Keratinocyte (primary cell): ENCODE data around the gene KRT37. TPM values are rescaled to one million over a fixed set of nuclear protein-coding genes. Genes with fewer than 3 reads are reported as not detected.

Experiments
- DNase-seq: peaks from one replicate; pipeline ENCODE4 v3.0.0-alpha.2; 2011; ENCODE audit warnings: low read depth, missing footprints, low spot score
- FAIRE-seq: peaks from 2 replicates; lab custom pipeline; 2011; peaks lifted over from hg19 to GRCh38; lab: Jason Lieb, UNC
- H2AFZ ChIP-seq: 2 replicates; pipeline ENCODE4 v1.6.0; 2012; ENCODE audit warnings: low read length, control low read depth, inconsistent platforms; ENCODE audit not compliant: control insufficient read depth
- H3K27ac ChIP-seq: 2 replicates; pipeline ENCODE4 v1.5.1; 2011; ENCODE audit warnings: low read length; ENCODE audit not compliant: control insufficient read depth, insufficient read depth
- H3K27me3 ChIP-seq: 3 replicates; pipeline ENCODE4 v1.6.0; 2011; ENCODE audit warnings: low read length; ENCODE audit not compliant: control insufficient read depth, insufficient read depth; ENCODE audit errors: extremely low read depth
- H3K36me3 ChIP-seq, 2 experiments: 2 replicates in 1 of 2; 3 replicates in 1 of 2; pipeline ENCODE4 v1.5.1; 2011; ENCODE audit warnings: low read length in 2 of 2, mild to moderate bottlenecking in 1 of 2; ENCODE audit not compliant: control insufficient read depth in 2 of 2, insufficient read depth in 2 of 2; ENCODE audit errors: extremely low read depth in 1 of 2
- H3K4me1 ChIP-seq: 3 replicates; pipeline ENCODE4 v1.5.1; 2011; ENCODE audit warnings: low read length; ENCODE audit not compliant: control insufficient read depth, insufficient read depth; ENCODE audit errors: extremely low read depth
- H3K4me2 ChIP-seq: 3 replicates; pipeline ENCODE4 v1.6.0; 2011; ENCODE audit warnings: low read depth, low read length; ENCODE audit not compliant: control insufficient read depth, insufficient read depth; ENCODE audit errors: extremely low read depth
- H3K4me3 ChIP-seq, 3 experiments: fragments of 200-600 bp in 1 of 3; sonication (generic) in 1 of 3; 2 replicates in 2 of 3; 3 replicates in 1 of 3; pipeline ENCODE4 v1.5.1; 2011 to 2016; ENCODE audit warnings: low read length in 3 of 3, mild to moderate bottlenecking in 3 of 3, control low read depth in 2 of 3, inconsistent platforms in 1 of 3, low read depth in 1 of 3, mixed read lengths in 1 of 3, mixed run types in 1 of 3, moderate library complexity in 1 of 3; ENCODE audit not compliant: control insufficient read depth in 2 of 3, insufficient read depth in 2 of 3; ENCODE audit errors: extremely low read depth in 1 of 3
- H3K79me2 ChIP-seq: 2 replicates; pipeline ENCODE4 v1.6.0; 2012; ENCODE audit warnings: low read length; ENCODE audit not compliant: control insufficient read depth, insufficient read depth
- H3K9ac ChIP-seq: 3 replicates; pipeline ENCODE4 v1.6.0; 2011; ENCODE audit warnings: low read length; ENCODE audit not compliant: control insufficient read depth, insufficient read depth; ENCODE audit errors: extremely low read depth
- H3K9me1 ChIP-seq: 3 replicates; pipeline ENCODE4 v1.6.0; 2011; ENCODE audit warnings: low read length; ENCODE audit not compliant: control insufficient read depth, insufficient read depth; ENCODE audit errors: extremely low read depth
- H3K9me3 ChIP-seq: 2 replicates; pipeline ENCODE4 v1.5.1; 2012; ENCODE audit warnings: low read depth, low read length; ENCODE audit not compliant: control insufficient read depth
- H4K20me1 ChIP-seq: 3 replicates; pipeline ENCODE4 v1.6.0; 2011; ENCODE audit warnings: low read length; ENCODE audit not compliant: control insufficient read depth, insufficient read depth; ENCODE audit errors: extremely low read depth
- EZH2 ChIP-seq: IDR thresholded peaks from one replicate; pipeline ENCODE4 v1.6.1; 2012; ENCODE audit warnings: inconsistent platforms, mild to moderate bottlenecking, low read length, moderate library complexity
- dilution Hi-C: fragments of 300-500 bp; cut with MboI; formaldehyde crosslinking; loops from one replicate; pipeline ENCODE4 v1.7.0; 2020; ENCODE audit warnings: low sequenced_read_pairs; ENCODE audit not compliant: extremely low pct_ligation_motif_present
- polyA plus RNA-seq, 5 experiments: library from polyadenylated mRNA; depleted of rRNA in 3 of 5; stranded (reverse) in 3 of 5; stranded (forward) in 1 of 5; unstranded in 1 of 5; fragments of >200 nt; gene quantifications; 1 replicate in 1 of 5; 2 replicates in 3 of 5; 3 replicates in 1 of 5; pipeline versions ENCODE4 v1.2.1 to v1.2.3, GENCODE V29; 2011 to 2012; ENCODE audit warnings: missing spikeins in 2 of 5, low read depth in 1 of 5, low replicate concordance in 1 of 5
- TF ChIP-seq, protein P1 (sequence below), 3 experiments: IDR thresholded peaks in 1 of 3; conservative IDR thresholded peaks in 1 of 3; optimal IDR thresholded peaks in 1 of 3; 2 replicates in 2 of 3; 3 replicates in 1 of 3; pipeline versions ENCODE3 to v1.5.1; 2011; ENCODE audit warnings: low read length in 3 of 3, mild to moderate bottlenecking in 3 of 3, moderate library complexity in 2 of 3, control low read depth in 1 of 3, inconsistent platforms in 1 of 3; ENCODE audit not compliant: insufficient read depth in 2 of 3; ENCODE audit errors: extremely low read depth in 1 of 3

Gene KRT37
- polyA plus RNA-seq, 1 donor (not counting 4 experiments of a cell fraction or from before 2014, with no cell fraction given): 0.08 TPM

DNA sequence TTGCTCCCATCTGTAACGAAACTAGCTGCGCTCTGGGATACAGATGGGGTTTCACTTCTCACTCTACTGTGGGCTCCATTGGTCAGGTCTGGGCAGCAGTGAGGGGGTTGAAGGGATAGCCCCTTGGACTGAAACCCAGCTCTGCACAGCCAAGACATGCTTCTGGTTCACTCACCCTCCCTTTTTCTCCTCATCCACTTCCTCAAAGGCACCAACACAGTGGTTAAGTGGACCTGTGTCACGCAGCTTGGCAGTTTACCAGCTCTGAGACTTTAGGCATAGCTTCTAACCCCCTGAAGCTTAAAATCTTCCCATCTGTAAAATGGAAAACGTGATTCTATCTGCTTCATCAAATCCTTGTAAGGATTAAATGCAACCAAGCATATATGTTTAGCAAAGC is 27.9 kb upstream of the KRT37 start:
- DNase-seq: no peak
- Histone ChIP-seq H4K20me1 (no peaks in the 10 kb centered on the region), H3K27me3 (no peaks in the 10 kb centered on the region), H3K79me2 (no peaks in the 10 kb centered on the region), H3K4me1 (peaks cover 5% of the 10 kb centered on the region), H3K9me1 (no peaks in the 10 kb centered on the region), H3K4me2 (no peak overlapping the region), H3K27ac (no peak overlapping the region), H3K36me3 (no peaks in the 10 kb centered on the region), H3K4me3 (no peak overlapping the region), H3K9ac (no peak overlapping the region), H2AFZ (no peak overlapping the region), H3K9me3 (no peaks in the 10 kb centered on the region)
- dilution Hi-C loops: no loop called here
- no peak for FAIRE-seq
- TF ChIP-seq EZH2: no peak
- TF ChIP-seq, protein P1, sequence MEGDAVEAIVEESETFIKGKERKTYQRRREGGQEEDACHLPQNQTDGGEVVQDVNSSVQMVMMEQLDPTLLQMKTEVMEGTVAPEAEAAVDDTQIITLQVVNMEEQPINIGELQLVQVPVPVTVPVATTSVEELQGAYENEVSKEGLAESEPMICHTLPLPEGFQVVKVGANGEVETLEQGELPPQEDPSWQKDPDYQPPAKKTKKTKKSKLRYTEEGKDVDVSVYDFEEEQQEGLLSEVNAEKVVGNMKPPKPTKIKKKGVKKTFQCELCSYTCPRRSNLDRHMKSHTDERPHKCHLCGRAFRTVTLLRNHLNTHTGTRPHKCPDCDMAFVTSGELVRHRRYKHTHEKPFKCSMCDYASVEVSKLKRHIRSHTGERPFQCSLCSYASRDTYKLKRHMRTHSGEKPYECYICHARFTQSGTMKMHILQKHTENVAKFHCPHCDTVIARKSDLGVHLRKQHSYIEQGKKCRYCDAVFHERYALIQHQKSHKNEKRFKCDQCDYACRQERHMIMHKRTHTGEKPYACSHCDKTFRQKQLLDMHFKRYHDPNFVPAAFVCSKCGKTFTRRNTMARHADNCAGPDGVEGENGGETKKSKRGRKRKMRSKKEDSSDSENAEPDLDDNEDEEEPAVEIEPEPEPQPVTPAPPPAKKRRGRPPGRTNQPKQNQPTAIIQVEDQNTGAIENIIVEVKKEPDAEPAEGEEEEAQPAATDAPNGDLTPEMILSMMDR (optimal IDR thresholded peaks at IDR 0.05 in 1 of 3, IDR thresholded peaks at IDR 0.05 in 1 of 3, conservative IDR thresholded peaks at IDR 0.05 in 1 of 3; ENCODE audit: extremely low read depth in 1 of 3, insufficient read depth in 2 of 3, low read length in 3 of 3): no peak

DNA sequence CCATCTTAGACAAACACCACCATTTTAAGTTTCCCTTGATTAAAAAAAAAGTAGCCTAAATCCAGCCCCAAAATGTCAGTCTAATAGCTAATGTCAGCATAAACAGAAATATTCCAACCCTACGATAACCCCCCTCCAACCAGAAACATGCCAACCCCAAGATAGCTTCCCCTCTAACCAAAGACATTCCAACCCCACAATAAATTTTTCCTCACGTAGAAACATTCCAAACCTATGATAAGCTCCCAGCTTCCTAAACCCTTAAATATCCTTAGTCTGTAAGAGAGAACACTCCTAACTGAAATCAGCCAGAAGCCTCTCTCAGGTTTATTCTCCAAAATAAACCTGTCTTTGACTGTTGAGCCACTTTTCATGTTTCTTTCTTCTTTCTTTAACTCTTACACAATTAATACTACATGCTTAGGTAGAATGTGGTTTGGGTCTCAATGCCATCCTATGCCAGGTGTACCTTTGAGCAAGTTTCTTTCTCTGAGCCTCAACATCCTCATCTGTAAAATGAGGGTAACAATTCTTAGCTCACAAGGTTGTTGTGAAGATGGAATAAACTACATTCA is 26.9 kb upstream of the KRT37 start:
- Histone ChIP-seq H4K20me1 (no peaks in the 10 kb centered on the region), H3K4me3 (no peak overlapping the region), H3K9me3 (no peaks in the 10 kb centered on the region), H3K79me2 (no peaks in the 10 kb centered on the region), H3K9me1 (no peaks in the 10 kb centered on the region), H3K4me2 (no peak overlapping the region), H2AFZ (no peak overlapping the region), H3K27me3 (no peaks in the 10 kb centered on the region), H3K27ac (no peak overlapping the region), H3K9ac (no peak overlapping the region), H3K4me1 (peaks cover 14% of the 10 kb centered on the region), H3K36me3 (no peaks in the 10 kb centered on the region)
- dilution Hi-C loops: no loop called here
- no peak for FAIRE-seq
- TF ChIP-seq EZH2: no peak
- TF ChIP-seq, protein P1 (optimal IDR thresholded peaks at IDR 0.05 in 1 of 3, IDR thresholded peaks at IDR 0.05 in 1 of 3, conservative IDR thresholded peaks at IDR 0.05 in 1 of 3; ENCODE audit: extremely low read depth in 1 of 3, insufficient read depth in 2 of 3, low read length in 3 of 3): no peak
- DNase-seq: no peak
